HG02571 (cell line): ENCODE data around the gene GPD2.
"Not testable (repeated sequence)": the region's sequence is repeated elsewhere in the genome, so short reads cannot be mapped to it uniquely, and the experiment has no call there.

ENCODE experiments used
- ATAC-seq: cut with Tn5 transposase; IDR thresholded peaks from one replicate; pipeline ENCODE4 v1.9.1; 2021; ENCODE audit warnings: mild to moderate bottlenecking, moderate library complexity; ENCODE audit not compliant: unreplicated experiment

GPD2 gene

DNA sequence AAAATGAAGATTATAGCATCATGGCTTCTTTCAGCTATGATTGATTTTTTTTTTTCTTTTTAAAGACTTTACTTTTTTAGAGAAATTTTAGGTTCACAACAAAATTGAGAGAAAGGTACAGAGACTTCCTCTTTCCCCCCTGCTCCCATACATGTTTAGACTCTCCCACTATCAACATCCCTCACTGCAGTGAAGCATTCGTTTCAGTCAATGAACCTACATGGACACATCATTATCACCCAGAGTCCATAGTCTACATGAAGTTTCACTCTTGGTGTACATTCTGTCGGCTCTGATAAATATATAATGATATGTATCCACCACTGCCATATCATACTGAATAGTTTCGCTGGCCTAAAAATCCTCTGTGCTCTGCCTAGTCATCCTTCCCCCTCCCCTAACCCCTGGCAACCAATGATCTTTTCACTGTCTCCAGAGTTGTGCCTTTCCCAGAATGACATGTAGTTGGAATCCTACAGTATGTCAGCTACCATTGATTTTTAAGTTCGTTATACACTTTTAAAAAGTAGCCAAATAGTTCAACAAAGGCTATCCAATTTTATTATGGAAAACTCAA is 86.8 kb downstream of the GPD2 start:
- no peak for ATAC-seq

DNA sequence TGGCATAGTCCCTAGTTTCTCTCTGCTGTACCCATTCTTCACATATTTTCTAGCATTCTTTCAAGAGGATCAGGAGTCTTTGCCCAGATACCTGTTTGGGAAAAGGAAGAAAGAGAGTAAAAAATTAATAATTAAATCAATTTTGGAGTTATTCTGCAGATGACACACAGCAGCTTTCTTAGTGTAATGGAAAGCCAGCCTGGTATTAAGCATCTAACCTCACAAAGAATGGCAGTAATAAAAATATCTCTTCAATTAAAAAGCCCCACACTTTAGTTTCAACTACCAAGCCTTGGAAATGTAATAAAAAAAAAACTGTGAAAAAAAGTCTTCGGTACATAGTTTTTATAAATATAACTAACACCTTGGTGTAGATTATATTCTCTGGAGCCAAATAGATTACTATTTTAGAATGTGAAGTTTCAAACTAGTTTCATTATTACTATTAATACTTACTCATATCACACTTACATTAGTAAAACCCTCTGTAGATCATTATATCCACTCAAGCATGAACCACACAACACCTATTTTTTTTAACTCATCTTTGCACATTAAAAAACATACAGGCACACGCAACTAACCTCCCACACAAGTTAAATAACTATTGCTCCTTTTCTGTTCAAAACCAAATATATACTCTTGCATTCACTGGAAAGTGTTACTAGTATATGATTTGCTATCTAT is 90.9 kb downstream of the GPD2 start:
- peak; percentile 95 for ATAC-seq

DNA sequence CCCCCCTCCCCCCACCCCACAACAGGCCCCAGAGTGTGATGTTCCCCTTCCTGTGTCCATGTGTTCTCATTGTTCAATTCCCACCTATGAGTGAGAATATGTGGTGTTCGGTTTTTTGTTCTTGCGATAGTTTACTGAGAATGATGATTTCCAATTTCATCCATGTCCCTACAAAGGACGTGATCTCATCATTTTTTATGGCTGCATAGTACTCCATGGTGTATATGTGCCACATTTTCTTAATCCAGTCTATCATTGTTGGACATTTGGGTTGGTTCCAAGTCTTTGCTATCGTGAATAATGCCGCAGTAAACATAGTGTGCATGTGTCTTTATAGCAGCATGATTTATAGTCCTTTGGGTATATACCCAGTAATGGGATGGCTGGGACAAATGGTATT is 92.4 kb downstream of the GPD2 start:
- not testable (repeated sequence) for ATAC-seq

DNA sequence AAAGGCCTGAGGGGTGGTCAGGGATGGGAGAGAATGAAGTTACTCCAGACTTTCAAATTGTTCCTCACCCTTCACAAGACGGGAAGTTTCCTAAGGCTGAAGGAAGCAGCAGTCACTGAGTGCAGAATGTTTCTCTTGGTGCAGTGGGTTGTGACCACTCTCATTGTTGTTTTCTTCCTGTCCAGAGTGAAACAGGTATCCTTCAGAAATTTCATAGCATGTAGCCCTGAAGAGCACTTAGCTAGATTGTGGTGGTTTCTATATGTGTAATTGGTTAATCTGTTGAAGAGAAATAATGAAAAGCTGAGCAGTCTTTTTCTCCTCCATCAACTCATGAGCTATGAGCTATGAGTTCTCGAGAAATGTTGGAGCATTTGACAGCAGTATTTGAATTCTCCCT is 96.8 kb downstream of the GPD2 start:
- no peak for ATAC-seq

DNA sequence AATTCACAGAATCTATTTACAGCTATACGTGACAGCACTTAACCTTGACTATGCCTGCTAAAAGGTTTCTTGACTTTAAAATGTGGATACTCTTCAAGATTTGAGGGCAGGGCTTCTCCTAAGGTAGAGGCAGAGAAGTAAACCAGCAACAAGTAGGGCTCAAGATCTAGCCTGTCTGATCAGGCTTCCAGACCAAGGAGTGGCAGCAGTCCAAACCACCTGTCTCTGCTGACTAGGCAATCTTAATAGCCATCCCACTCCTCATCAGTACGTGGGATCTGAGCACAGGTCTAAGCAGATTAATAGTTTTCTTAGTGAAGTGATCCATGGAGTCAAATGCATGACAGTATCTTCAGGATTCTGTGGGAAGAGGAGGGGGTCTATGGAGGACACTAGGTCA is 100.4 kb downstream of the GPD2 start:
- ATAC-seq = no peak

DNA sequence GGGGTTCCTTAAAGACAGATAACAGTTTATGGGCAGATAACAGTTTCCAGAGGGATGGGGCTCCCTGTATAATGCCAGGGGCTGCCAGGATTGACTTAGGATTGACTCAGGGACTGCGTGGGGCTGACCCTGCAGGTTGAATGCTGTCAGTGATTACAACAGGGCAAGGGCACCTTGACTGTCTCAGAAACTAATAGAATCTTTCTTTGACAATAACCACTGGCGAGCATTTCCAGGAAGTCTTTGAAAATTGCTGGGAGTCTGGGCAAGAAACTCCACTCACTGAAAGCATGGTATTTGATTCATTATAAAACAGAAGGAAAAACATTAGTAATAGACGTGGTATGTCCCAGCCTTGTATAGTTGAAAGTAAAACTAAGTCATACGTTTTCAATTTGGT is 101.0 kb downstream of the GPD2 start:
- ATAC-seq = no peak

DNA sequence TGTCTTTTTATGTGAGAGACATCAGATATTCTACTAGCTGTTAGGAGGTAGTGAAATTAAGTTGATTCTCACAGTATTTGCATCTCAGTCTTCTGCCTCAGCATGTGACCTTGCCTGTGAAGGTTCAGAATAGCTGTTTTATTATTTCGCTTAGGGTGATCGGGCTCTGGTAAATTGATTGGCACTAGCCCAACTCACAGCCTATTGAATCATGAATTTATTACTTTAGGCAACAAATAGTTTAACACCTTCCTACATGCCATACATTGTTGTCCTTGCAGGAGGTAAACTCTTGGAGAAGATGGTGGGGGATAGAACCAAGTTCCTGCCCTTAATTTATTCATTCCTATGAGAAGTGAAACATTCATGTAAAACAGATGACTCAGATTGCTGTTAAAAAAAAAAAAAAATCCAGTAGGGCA is 101.9 kb downstream of the GPD2 start:
- peak; percentile 49 for ATAC-seq

DNA sequence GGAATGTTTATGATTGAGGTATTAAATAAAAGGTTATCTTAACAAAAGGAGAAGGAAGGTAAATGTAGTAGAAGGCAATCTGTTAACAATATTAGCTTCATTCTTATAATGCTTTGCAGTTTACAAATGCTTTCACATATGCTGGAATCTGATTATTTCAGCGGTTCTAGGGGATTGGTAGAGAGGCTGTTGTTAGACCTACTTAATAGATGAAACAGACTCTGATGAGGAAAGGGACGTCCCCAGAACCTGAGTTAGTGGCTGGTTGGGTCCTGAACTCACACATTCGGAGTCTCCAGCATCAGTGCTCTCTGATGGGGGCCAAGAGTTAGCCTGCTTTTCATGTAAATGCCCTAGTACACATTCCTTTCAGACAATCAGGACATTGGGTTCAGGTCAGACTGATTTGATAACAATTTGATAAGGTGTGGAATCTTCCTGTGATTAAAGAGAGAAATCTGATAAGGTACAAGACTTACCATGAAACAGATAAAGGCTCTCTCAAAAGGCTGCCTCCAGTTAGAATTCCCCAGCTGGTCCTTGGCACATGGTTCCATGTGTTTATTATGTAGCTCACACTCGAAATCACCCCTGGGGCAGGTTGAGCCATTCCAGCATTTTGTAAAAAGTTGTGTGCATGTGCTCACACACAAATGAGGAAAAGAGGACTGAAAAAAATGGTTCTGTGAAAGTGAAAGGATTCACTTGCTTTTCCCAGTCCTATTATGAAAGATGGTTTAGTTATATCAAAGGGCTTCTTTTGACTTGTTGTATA is 103.1 kb downstream of the GPD2 start:
- no peak for ATAC-seq

DNA sequence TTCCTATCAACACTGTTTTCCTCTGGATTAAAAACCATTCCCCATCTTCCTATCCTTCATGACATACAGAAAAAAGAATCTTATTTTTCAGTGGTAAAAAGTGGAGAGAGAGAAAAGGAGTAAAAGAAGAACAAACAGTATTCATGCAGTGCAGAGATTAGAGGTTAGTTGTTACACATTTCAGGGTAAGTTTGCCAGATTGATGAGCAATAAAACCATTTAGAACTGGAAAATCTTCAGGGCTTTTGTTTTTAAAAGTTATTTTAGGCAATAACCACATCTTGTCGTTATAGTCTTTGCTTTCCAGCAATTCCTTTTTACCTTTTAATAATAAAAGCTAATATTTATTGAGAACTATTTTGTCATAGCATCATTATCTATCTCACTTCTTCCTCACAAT is 104.5 kb downstream of the GPD2 start:
- no peak for ATAC-seq

DNA sequence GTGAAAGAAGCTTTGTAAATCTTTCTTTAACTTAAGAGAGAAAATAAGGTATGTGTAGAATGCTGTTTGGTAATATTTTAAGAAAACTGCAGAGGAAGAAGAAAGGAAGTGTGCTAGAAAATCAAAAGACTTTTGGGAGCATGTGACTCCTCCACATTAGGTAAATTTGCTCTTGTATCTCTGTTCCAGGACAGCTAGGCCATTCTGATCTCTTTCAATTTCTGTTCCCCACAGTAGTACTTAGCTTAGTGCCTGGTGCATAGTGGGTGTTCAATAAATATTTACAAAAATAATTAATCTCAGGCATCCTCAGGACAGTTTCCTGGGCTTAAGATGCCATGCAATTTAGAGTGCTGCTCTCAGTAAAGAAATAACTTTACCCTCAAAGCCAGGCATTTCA is 105.0 kb downstream of the GPD2 start:
- no peak for ATAC-seq

DNA sequence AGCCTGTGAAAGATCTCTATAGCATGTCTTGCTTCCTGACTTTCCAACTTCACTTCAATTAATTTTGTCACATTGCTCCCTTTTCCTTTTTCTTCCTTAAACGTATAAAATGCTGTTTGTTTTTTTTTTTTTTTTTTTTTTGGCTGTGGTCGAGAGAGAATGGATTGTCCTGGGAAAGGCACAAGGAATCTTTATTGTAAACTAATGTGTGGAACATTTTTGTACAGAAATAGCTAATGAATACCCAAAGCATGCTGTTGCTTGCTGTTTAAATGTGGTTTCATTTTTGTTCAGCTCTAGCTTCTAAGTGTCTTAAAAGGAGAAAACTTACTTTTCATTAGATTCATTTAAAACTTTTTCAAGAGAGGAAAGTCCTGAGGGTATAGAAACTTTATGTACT is 105.5 kb downstream of the GPD2 start:
- no peak for ATAC-seq

DNA sequence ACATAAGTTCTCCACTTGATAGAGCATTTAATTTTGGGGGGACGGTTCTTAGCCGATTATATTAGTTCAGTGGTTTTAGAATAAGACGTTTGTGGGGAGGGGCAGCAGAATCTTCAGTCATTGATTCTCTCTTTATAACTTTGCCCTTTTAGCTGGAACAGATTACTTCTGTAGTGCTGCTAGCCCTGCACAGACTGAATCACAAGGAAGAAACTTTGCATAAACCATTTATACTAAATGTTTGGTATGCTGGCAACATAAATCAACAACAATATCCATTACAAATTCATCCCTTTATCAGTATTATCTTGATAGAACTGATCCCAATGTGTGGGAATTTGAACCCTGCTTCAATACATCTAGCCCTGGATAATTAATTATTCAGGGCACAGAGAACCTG is 112.2 kb downstream of the GPD2 start:
- no peak for ATAC-seq

DNA sequence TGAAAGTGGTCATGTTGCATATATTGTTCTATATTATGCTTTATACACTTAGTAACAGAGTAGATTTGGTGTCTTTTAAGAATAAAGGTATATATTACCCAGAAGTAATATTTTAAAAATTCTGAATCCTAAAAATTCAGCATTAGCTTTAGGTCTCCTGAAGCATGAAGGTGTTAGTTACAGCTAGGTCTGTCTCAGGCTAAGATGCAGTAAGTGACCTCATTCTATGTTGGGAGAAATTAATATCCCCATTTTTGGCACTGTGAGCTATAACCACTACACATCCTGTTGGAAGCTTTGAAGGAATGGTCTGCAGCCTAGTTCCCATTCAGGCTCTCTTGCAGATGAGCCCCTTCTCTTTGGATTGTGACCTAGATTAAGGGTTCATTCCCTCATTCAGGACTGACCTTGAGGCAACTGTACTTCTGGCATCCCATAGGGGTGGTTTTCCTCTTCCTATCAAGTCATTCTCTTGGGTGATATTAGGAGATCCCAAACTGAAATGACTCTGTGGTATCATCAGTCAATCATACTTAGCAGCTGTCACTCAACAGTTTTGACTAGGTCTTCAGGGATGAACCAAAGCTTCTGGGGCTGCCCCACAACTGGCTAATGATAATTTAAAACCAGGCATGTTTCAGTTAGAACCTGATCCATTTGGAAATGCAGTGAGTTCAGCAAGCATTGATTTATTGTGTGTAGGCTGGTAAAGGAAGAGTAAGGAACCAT is 117.7 kb downstream of the GPD2 start:
- no peak for ATAC-seq

DNA sequence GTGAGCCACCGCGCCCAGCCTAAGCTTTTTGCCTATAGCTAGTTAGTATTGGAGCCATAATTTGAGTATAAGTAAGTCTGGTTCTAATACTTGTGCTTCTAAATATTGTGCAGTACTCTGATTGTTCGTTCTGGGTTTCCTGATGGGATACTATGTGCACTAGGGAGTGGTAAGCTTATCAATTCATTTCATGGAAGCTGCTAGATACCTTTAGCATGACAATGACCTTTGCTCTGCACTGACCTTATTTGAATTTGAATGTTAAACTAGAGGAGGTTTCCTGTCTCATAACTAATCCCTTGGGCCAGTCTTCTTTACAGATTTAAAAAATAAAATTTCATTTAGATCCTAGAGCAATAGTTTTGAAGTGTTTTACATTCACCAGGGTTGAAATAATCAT is 125.1 kb downstream of the GPD2 start:
- no peak for ATAC-seq

DNA sequence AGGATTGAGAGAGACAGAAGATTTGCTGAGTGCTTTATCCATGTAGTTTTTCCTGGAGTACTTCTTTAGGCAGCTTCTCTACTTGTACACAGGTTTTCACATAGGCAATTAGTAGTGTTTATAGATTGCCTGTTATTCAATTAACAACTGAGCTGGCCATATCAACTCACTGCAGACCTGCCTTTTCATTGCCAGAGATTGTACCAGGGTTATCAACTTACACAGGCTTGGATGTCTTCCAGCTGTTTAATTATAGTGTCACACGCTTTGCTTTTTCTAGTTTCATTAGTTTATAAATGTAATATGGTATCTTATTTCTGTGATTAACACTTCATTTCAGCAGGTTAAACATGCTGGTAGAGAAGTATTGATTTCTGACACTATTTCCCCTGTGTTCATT is 125.9 kb downstream of the GPD2 start:
- no peak for ATAC-seq

DNA sequence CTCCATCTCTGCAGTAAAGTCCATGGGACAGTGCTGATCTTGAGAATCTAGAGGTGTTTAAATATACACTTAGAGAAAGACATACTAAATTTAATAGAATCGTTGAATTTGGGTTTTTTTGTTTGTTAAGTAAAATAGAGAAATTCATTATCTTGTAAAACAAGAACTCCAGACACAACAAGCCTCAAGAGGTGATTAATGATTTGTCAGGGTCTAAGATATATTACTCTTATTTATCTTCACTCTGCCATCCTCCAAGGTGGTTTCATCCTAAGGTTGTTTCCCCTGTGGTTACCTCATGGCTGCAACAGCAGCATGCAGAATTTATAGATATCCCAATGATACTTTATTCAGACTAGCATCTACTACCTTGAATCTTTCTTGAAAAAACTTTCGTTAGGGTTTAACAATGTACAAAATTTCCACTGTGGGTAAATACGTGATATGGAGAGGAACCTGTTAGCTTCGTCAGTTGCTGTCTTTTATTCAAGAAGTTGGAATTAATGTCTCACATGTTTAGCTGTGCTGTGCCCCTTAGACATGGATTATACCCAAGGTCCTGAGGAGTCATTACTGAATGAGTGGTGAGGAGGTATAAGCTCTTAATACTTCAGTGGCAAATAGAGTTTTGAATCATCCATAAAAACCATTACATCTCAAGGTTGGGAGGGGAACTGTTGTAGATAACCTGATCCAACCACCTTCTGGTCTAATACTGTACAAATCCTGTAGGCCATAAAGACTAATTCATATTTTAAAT is 128.0 kb downstream of the GPD2 start:
- no peak for ATAC-seq

DNA sequence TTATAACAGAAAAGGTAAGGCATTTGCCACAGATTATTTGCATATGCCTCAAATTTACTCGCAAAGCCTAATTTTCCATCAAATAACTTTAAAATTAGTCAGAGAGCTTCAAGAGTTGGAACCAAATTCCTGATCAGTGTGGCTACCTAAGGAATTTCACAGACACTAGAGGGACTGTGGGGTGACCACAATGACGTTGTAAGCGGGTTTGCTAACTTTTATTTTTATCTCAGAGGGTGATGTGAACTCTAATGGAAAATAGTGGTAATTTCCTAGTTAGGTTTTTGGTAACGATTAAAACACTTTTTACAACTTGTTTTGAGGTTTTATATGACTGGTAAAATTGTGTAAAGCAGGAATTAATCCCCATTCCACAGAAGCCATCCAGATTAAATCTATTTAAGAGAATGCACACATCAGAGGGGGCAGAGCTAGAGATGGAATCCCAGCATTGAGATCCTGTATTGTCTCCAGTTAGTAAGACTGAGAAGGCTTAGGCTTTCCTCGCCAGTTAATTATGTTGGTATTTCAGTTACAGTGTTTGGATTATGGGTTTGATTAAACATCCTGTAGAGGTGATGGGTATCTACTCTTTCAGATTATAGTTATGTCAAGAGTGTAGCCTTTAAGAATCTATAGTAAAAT is 129.0 kb downstream of the GPD2 start:
- ATAC-seq = no peak

DNA sequence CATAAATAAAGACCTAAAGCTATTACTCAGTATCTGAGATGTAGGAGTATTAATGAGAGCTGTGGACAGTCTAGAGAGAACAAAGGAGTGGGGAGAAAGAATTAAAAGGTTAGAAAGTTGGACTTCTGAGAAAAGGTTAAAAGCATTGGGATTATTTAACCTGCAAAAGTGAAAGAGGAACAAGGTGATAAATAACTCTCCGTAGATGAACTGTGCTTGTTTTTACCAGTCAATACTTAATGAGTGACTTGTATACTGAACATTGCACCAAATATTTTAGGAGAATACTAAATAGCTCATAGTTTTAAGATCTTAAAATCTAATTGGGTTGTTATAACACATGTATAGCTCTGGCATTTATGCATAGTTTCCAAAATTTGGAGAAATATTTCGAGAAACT is 137.5 kb downstream of the GPD2 start:
- no peak for ATAC-seq

DNA sequence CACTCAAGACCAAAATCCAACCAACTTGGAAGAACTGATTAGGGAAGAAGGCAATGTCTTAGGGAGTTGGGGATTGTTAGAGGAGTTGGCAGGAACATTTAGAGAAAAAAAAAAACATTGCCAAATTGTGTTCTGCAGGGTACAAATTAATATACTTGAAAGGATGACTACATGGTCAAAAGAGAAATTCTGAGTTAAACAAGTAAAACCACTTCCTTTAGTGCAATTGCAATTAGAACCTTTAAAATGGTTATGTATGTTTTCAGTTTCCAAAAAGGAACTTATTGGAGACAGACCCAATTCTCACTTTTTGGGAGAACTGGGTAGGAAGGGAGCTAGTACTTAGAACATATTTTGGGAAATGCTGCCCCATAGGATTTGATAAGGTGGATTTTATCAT is 137.9 kb downstream of the GPD2 start:
- ATAC-seq = no peak

DNA sequence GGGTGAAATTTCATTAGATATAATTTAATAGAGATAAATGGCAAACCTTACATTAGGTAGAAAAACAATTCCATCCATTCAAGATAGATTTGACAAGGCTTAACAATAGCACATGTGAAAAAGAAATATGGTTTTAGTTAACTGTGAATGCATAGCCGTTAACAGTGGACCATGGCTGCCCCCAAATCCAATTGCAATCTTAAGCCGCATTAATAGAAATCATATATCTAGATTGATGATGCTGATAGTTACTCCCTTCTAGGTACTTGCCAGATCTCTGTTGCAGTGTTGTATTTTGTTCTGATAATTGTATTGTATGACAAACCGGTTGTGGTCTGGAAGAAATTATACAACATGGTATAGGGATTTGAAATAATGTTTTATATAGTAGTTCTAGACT is 139.8 kb downstream of the GPD2 start:
- ATAC-seq = no peak
